GM06990 (cell line): ENCODE results near the gene ZMYM3.

ENCODE experiments used
- DNase-seq: peaks from one replicate; pipeline ENCODE4 v3.0.0-alpha.2; 2011; ENCODE audit not compliant: insufficient read length; ENCODE audit errors: extremely low read depth
- H3K27me3 ChIP-seq: replicated peaks from 2 replicates; pipeline ENCODE4 v1.6.0; 2011; ENCODE audit warnings: low read length; ENCODE audit not compliant: control insufficient read depth, insufficient read depth
- H3K36me3 ChIP-seq: 2 replicates; pipeline ENCODE4 v1.5.1; 2011; ENCODE audit warnings: low read length; ENCODE audit not compliant: control insufficient read depth, insufficient read depth
- H3K4me3 ChIP-seq: replicated peaks from 2 replicates; pipeline ENCODE4 v1.5.1; 2011; ENCODE audit warnings: low read depth, mild to moderate bottlenecking, control low read depth, low read length
- CTCF ChIP-seq: IDR thresholded peaks from 2 replicates; pipeline ENCODE4 v1.5.1; 2011; ENCODE audit warnings: low read length, control low read depth, mild to moderate bottlenecking, inconsistent platforms; ENCODE audit not compliant: insufficient read depth, poor library complexity, severe bottlenecking

Gene ZMYM3

GRCh38 chrX:71244359-71245128 is 9.4 kb downstream of the ZMYM3 start:
- peaks cover 10% of the 10 kb centered on the region for H3K36me3 ChIP-seq
- no peak for TF ChIP-seq CTCF
- no peak overlapping the region for H3K4me3 ChIP-seq
- H3K27me3 ChIP-seq, result no peaks in the 10 kb centered on the region
- DNase-seq, result no peak

- Histone ChIP-seq H3K27me3 (no peaks in the 10 kb centered on the region), H3K36me3 (peaks cover 7% of the 10 kb centered on the region), H3K4me3 (no peak overlapping the region)
- no peak for DNase-seq
- TF ChIP-seq CTCF, result no peak
These were observed 12.6 kb downstream of the ZMYM3 start for GRCh38 chrX:71241301-71241700.

GRCh38 chrX:71239781-71240180 is 14.2 kb downstream of the ZMYM3 start:
- Histone ChIP-seq H3K36me3 (peaks cover 5% of the 10 kb centered on the region), H3K27me3 (no peaks in the 10 kb centered on the region), H3K4me3 (no peak overlapping the region)
- TF ChIP-seq CTCF, result no peak
- no peak for DNase-seq

GRCh38 chrX:71236836-71237235 is 17.1 kb downstream of the ZMYM3 start:
- TF ChIP-seq CTCF, result no peak
- H3K27me3 ChIP-seq, result no peaks in the 10 kb centered on the region
- no peak for DNase-seq
- H3K4me3 ChIP-seq, result no peak overlapping the region
- H3K36me3 ChIP-seq, result no peaks in the 10 kb centered on the region; the same call in none of the 2 replicates

GRCh38 chrX:71235482-71235881 is 18.5 kb downstream of the ZMYM3 start:
- Histone ChIP-seq H3K36me3 (no peaks in the 10 kb centered on the region; the same call in none of the 2 replicates), H3K27me3 (no peaks in the 10 kb centered on the region), H3K4me3 (no peak overlapping the region)
- no peak for DNase-seq
- TF ChIP-seq CTCF, result no peak
